DLD1 (cell line): ENCODE data around the gene THPO.

Source experiments
- in situ Hi-C: cut with HindIII; loops from 2 replicates; pipeline ENCODE4 v1.10.0; 2017; ENCODE audit warnings: low sequenced_read_pairs

Gene THPO

GRCh38 chr3:184377882-184378445 is at the start of gene THPO:
Gene THPO (minus strand): TSS chr3:184378207. CDS start chr3:184376259, 1,948 bp downstream.
- in situ Hi-C loops: no loop called here

- in situ Hi-C loops: no loop called here
Measured at GRCh38 chr3:184426691-184427141, 48.7 kb upstream of the THPO start.

GRCh38 chr3:184423561-184423960 is 45.6 kb upstream of the THPO start:
- in situ Hi-C loops: no loop called here

GRCh38 chr3:184419171-184419570 is 41.2 kb upstream of the THPO start:
- in situ Hi-C loops: no loop called here

GRCh38 chr3:184417619-184418327 is 39.8 kb upstream of the THPO start:
- in situ Hi-C loops: no loop called here

- in situ Hi-C loops: no loop called here
Measured at GRCh38 chr3:184415203-184415490, 37.1 kb upstream of the THPO start.

- in situ Hi-C loops: no loop called here
Measured at GRCh38 chr3:184414418-184415202, 36.6 kb upstream of the THPO start.

- in situ Hi-C loops: no loop called here
Measured at GRCh38 chr3:184409946-184410500, 32.0 kb upstream of the THPO start.

GRCh38 chr3:184409331-184409926 is 31.4 kb upstream of the THPO start:
- in situ Hi-C loops: no loop called here

GRCh38 chr3:184405075-184406030 is 27.3 kb upstream of the THPO start:
- in situ Hi-C loops: no loop called here

- in situ Hi-C loops: no loop called here
Measured at GRCh38 chr3:184399410-184399809, 21.4 kb upstream of the THPO start.

GRCh38 chr3:184395320-184395660 is 17.3 kb upstream of the THPO start:
- in situ Hi-C loops: no loop called here

- in situ Hi-C loops: no loop called here
Measured at GRCh38 chr3:184391266-184391665, 13.3 kb upstream of the THPO start.

GRCh38 chr3:184389935-184390528 is 12.0 kb upstream of the THPO start:
- in situ Hi-C loops: no loop called here

- in situ Hi-C loops: no loop called here
Measured at GRCh38 chr3:184389384-184389783, 11.4 kb upstream of the THPO start.

- in situ Hi-C loops: no loop called here
Measured at GRCh38 chr3:184388936-184389230, 10.9 kb upstream of the THPO start.

- in situ Hi-C loops: no loop called here
Measured at GRCh38 chr3:184388164-184388935, 10.3 kb upstream of the THPO start.

- in situ Hi-C loops: no loop called here
Measured at GRCh38 chr3:184387174-184387714, 9.2 kb upstream of the THPO start.
